A673 (cell line): ENCODE results near the gene ATP1B2. TPM values are rescaled to one million over a fixed set of nuclear protein-coding genes. Genes with fewer than 3 reads are reported as not detected.

ENCODE experiments used
- BruUV-seq: library from RNA; stranded (reverse); fragments of 400-500 nt; replicated peaks from 2 replicates; lab custom pipeline; 2021; lab: Mats Ljungman, UMichigan
- CTCF ChIA-PET: fragments of 300-600 bp; sonication (Branson Sonifier 250); formaldehyde crosslinking; loops from one replicate; lab custom pipeline; 2022; ENCODE audit warnings: antibody characterized with exemption; lab: Charles Lee
- POLR2A ChIA-PET: fragments of 300-600 bp; sonication (Branson Sonifier 250); formaldehyde crosslinking; loops from one replicate; lab custom pipeline; 2022; ENCODE audit warnings: antibody characterized with exemption; ENCODE audit not compliant: low non-redundant PET; lab: Charles Lee
- DNase-seq: peaks from one replicate; pipeline ENCODE4 v3.0.0-alpha.2; 2015; ENCODE audit warnings: low spot score
- H3K27ac ChIP-seq: fragments of 200-600 bp; sonication (generic); 2 replicates; pipeline ENCODE4 v1.5.1; 2016; ENCODE audit warnings: mixed run types, low read depth, mild to moderate bottlenecking, mixed read lengths, antibody characterized with exemption, low read length; ENCODE audit not compliant: poor library complexity, severe bottlenecking
- H3K27me3 ChIP-seq: fragments of 200-600 bp; sonication (generic); replicated peaks from 2 replicates; pipeline ENCODE4 v1.6.1; 2017; ENCODE audit warnings: mixed run types, low read depth, mild to moderate bottlenecking, mixed read lengths, antibody characterized with exemption, low read length; ENCODE audit not compliant: insufficient read depth, poor library complexity
- H3K36me3 ChIP-seq: fragments of 200-600 bp; sonication (generic); 2 replicates; pipeline ENCODE4 v1.6.1; 2016; ENCODE audit warnings: mixed run types, mild to moderate bottlenecking, mixed read lengths, antibody characterized with exemption, low read length; ENCODE audit not compliant: insufficient read depth, poor library complexity, severe bottlenecking
- H3K4me1 ChIP-seq: fragments of 200-600 bp; sonication (generic); 2 replicates; pipeline ENCODE4 v1.6.1; 2017; ENCODE audit warnings: mixed run types, mild to moderate bottlenecking, mixed read lengths, antibody characterized with exemption, low read length; ENCODE audit not compliant: insufficient read depth, poor library complexity, severe bottlenecking
- H3K4me3 ChIP-seq: fragments of 200-600 bp; sonication (generic); 2 replicates; pipeline ENCODE4 v1.5.1; 2016; ENCODE audit warnings: low read depth, mixed run types, mild to moderate bottlenecking, mixed read lengths, low read length; ENCODE audit not compliant: poor library complexity, severe bottlenecking
- H3K9me3 ChIP-seq: fragments of 200-600 bp; sonication (generic); 2 replicates; pipeline ENCODE4 v1.6.1; 2016; ENCODE audit warnings: mixed run types, low read depth, mild to moderate bottlenecking, mixed read lengths, antibody characterized with exemption, low read length; ENCODE audit not compliant: poor library complexity, severe bottlenecking
- CTCF ChIP-seq: fragments of 300-800, 200-600 bp; sonication (generic); conservative IDR thresholded peaks from 2 replicates; pipeline ENCODE4 v1.5.1; 2017; ENCODE audit warnings: low read depth, mild to moderate bottlenecking, antibody characterized with exemption, low read length, moderate library complexity, mixed read lengths
- EZH2 ChIP-seq: fragments of 200-600 bp; sonication (generic); IDR thresholded peaks from 2 replicates; pipeline ENCODE4 v1.6.1; 2017; ENCODE audit warnings: borderline replicate concordance, low read depth, mild to moderate bottlenecking, mixed read lengths, antibody characterized with exemption, low read length; ENCODE audit not compliant: poor library complexity, severe bottlenecking
- intact Hi-C: fragments of 100-400 bp; cut with micrococcal nuclease; formaldehyde crosslinking; loops from one replicate; pipeline ENCODE4 v1.10.0; 2022; ENCODE audit not compliant: unreplicated experiment
- total RNA-seq: library from RNA; stranded (reverse); gene quantifications from 2 replicates; pipeline ENCODE4 v1.2.3, GENCODE V29; 2021

The ATP1B2 gene
- total RNA-seq, 1 experiment from 2014 or later, result 3.5 TPM

- Histone ChIP-seq H3K27me3 (no peaks in the 10 kb centered on the region), H3K9me3 (no peaks in the 10 kb centered on the region), H3K27ac (peak within 1 kb of the TSS; percentile 91), H3K4me1 (peaks cover 20% of the 10 kb centered on the region), H3K4me3 (peak within 1 kb of the TSS; percentile 92), H3K36me3 (peaks cover 11% of the 10 kb centered on the region)
- peak; percentile 100 for DNase-seq
- POLR2A ChIA-PET, result interaction anchor here (0.6 to 1.0 kb wide), 3 partner anchors 41 to 772 kb away, joined by 3 read pairs; partner anchors contain the start of gene TP53
- CTCF ChIA-PET, result interaction anchor here (0.5 to 2.6 kb wide), 4 partner anchors 13 to 1125 kb away, joined by 4 to 18 read pairs (median 6); partner anchors contain the start of genes SAT2, TP53 and WRAP53
- intact Hi-C loops, result no loop called here
- TF ChIP-seq CTCF (peak; percentile 65), EZH2 (no peak)
- no TSS peak for BruUV-seq
These were observed 36.1 kb upstream of the ATP1B2 start, which contains the start of gene FXR2 for GRCh38 chr17:7614425-7615264. Gene FXR2, minus strand, starts transcription at chr17:7614897. Its CDS starts 365 bp downstream, at chr17:7614532.

GRCh38 chr17:7615265-7615747, 35.4 kb upstream of the ATP1B2 start:
- ChIA-PET CTCF (interaction anchor here (0.6 to 2.6 kb wide), 4 partner anchors 13 to 188 kb away, joined by 3 to 18 read pairs (median 4); partner anchors contain the start of genes SAT2, TP53 and WRAP53), POLR2A (interaction anchor here (0.6 to 1.0 kb wide), 2 partner anchors 10 to 72 kb away, joined by 3 read pairs; partner anchors contain the start of gene TP53)
- peak overlapping the region; percentile 55 for H3K27ac ChIP-seq
- no peaks in the 10 kb centered on the region for H3K9me3 ChIP-seq
- H3K27me3 ChIP-seq, result no peaks in the 10 kb centered on the region
- no peak for DNase-seq
- H3K4me3 ChIP-seq, result peak overlapping the region; percentile 92
- peaks cover 20% of the 10 kb centered on the region for H3K4me1 ChIP-seq
- TF ChIP-seq EZH2 (no peak), CTCF (no peak)
- intact Hi-C loops, result no loop called here
- BruUV-seq, result no TSS peak
- peaks cover 11% of the 10 kb centered on the region for H3K36me3 ChIP-seq

- DNase-seq, result no peak
- no peaks in the 10 kb centered on the region for H3K27me3 ChIP-seq
- CTCF ChIA-PET, result interaction anchor here (0.5 kb wide), 1 partner anchor 473 kb away, joined by 11 read pairs; no protein-coding TSS in a partner anchor
- H3K4me1 ChIP-seq, result no peaks in the 10 kb centered on the region
- H3K4me3 ChIP-seq, result no peak overlapping the region
- no peak overlapping the region for H3K27ac ChIP-seq
- H3K36me3 ChIP-seq, result no peaks in the 10 kb centered on the region
- intact Hi-C loops, result no loop called here
- POLR2A ChIA-PET, result interaction anchor here (1.1 kb wide), 1 partner anchor 35 kb away, joined by 4 read pairs; the partner anchor contains the start of gene MPDU1
- BruUV-seq, result no TSS peak
- no peaks in the 10 kb centered on the region for H3K9me3 ChIP-seq
- TF ChIP-seq EZH2, result no peak
These were observed 32.1 kb upstream of the ATP1B2 start for GRCh38 chr17:7618608-7619007.
